NCI-H2107 treated with DMSO at 0.1 percent for 48 hours (cell line): Measurements from ENCODE around the gene LBH.

Experiments used
- DNase-seq: peaks from one replicate; lab custom pipeline; 2025; ENCODE audit not compliant: unreplicated experiment; lab: John Stamatoyannopoulos, UW

LBH gene

DNA sequence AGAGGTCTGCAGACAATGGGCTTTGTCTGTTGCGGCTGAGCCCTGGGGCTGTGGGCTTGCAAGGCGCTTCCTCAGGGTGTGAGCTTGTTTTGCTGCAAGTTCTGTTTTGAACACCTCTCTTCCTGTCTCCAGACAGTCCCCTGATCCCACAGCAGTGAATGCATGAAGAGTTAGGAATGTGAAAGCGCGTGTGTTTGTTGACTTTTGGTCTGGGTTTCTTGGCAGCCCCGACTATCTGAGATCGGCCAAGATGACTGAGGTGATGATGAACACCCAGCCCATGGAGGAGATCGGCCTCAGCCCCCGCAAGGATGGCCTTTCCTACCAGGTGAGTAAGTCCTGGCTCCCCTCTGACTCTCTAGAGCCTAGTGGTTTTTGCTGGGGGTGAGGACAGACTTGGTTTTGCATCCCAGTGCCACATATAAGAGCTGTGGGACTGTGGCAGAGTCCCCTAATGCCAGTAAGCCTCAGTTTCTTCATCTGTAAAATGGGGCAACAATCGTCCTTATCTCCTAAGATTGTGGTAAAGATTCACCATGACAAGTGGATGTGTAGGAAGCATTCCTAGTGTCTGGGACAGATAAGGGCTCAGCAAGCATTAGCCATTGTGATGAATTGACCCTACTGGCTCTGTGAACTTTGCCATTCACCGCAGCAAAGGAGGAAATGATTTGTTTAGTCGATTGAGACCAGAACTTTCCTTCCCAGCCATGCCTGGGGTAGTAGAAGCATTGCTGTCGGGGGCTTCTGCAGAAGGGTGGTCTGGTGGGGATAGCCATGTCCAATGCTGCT lies 3.0 kb downstream of the LBH start:
- DNase-seq, result no peak

DNA sequence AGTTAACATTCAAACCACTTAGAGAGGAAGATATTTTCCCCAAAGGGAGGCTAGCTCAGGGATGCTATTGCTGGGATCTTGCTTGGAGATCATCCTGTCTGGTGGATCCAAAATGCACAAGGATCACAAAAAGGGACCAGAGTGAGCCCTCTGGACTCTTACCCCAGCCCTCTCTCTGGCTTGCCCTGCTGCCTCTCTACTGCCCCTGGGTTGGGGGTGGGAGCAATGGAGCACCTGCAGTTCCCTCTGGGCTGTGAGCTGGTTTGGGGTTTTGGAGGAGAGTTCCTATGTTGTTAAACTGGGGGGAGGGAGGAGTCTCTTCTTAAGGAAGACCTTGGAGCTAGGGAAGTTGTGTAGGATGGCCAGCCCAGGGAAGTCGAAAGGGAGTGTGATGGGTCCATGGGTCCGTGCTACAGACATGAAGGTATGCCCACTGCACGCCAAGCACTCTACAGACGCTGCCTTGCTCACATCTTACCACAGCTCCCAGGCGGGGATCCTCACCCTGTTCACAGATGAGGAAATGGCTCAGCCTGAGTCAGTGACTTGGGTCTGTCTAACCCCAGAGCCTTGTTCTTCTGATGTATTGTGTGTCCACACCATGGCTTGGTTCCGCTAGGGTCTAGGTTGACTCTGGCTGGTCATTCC lies 3.8 kb downstream of the LBH start:
- no peak for DNase-seq

DNA sequence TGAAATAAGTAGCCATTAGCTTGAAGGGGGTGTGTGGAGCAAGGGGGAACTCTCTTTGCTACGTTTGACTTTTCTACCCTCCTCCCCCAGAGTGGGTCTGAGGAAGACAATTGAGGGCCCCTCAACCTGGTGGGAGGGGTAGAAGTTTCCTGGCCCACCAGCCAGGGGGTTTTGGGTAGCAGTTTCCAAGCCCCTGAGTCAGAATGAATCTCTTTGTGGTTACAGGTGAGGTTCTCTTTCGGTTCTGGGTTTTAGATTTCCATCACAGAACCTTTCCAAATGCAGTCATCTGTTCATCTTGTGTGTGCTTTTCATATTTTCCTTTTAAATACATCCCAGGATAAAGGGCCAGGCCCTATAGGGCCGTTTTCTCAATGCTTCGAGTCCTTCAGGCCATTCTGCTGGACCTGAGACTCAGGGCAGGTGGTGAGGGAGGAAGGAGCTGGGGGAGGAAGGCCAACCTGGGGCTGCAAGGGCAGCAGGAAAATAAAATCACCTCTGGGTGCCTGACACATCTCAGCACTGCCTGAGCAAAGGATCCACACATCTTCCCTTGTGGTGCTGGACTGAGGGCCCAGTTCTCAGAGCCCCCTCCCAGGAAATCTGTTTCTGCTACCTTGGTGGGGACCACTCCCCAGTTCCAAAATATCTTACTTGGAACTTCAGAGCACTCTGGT lies 4.7 kb downstream of the LBH start:
- DNase-seq, result no peak

DNA sequence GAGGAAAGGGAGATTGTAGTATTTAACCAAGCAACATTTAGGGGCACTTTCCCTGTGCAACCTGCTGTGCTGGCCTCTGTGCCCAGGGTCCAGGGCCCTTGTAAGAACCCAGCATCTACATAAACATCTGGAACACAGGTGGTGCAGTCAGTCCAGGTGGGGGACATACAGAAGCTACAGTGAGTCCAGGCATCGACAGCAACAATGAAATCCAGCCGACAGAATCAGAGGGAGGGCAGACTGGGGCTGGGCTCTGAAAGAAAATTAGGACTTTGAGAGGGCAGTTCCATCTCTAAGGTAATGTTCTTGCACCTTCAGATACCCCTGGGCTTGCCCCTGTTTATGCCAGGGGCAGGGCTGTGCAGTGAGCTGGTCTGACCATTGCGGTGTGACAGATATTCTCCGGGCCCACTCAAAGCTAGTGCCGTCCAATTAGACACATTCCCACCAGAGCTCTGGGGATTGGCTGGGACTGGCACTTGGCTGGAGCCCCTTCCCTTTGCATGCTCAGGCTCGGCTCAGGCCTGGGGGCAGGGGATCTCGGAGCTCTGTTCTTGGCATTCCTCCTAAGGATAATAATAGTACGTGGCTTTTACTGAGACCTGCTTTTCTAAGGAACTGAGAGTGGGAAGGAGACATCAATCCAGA lies 5.4 kb downstream of the LBH start:
- no peak for DNase-seq

DNA sequence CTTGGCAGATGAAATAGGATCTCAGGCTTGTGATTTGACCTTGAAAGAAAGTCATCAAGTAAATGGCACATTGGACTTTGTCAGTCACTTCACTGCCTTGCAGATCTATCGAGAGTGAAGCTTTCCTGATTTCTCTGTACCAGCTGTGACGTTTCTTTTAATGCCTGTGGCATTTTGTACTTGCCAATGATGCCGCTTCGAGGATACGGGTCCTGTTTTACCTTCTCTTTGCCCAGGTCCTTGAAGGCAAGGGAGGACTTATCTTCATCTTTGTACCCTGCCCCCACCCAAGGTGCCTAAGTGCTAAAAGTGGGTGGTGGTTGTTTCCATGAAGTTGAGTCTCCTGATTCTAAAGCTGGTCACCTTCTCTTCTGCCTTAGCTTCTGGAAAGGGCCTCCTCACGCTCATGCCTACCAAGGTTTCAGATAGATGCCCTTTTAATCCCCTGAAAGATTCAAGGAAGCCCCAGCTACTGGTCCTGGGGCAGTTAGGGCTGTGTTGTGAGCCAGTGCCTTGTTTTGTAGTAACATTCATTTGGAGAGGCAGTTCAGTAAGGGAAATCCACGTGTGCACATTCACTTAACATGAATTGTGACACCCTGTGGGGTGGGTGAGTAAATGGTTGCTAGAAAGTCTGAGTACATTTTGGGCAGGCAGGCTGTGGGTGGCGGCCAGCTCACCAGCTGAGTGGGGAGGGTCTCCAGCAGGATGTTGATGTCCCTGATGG lies 6.1 kb downstream of the LBH start:
- DNase-seq, result no peak

DNA sequence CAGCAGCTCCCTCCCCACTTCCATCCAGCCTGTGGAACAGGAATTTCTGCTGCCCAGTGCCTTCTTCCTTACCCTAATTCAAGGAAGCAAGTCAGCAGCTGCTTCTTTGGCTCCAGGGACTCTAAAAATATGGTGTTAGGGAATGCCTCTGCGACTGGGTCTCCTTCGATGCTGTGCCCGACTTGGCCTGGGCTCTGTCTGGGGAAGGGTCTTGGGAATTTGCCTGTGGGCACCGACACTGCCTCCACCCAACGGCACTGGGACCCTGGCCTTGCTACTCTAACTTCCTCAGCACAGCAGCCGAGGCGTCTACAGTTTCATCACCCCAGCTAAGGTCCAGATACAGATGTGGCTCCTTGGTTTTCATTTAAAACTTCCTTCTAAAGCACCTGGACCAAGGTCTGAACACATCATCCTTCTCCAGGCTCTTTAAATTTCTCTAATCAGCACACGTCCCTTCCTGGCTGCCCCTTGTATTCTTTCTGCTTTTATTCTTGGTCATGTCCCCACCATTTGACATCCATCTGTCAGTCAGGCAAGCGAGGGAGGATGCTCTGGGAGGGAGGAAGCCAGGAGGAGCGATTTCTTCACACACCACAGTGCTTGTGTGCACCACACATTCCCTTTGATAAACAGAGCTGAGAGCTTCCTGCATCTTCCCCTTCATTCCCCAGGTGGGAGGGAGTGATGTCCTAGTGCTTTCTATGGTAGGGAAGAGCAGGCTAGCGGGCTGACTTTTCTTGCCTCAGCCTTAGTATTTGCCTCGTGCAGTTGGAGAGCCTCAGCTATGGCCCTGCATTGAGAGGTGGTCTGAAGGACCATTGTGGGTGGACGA lies 6.8 kb downstream of the LBH start:
- no peak for DNase-seq

DNA sequence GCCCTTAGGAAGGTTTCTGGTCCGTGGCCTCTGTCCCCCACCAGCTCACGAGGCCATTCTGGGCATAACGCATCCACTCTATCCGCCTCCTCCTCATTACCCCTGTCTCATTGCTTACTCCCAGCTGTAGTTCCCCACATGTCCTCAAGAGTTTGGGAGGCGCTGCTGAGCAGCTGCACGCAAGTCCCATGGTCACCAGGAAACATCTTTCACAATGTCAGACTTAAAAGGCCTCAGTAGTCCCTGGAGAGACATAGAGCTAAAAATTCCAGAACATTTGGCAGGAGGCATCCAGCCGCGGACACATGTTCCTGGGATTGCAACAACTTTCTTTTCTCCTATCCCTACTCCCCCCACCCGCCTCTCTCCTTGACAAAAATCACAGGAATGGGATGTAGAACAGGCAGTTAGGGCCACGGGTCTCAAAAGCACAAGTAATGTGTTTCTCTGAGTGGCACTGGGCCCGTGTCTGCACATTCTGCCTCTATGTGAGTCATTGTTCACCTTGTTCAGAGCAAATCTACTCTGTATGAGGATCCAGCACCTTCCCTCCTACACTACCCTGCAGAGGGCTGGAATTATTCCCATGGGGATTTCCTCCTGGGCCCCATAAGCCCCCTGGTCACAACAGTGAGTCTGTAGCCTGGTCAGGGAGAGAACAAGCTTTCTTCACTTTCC lies 8.1 kb downstream of the LBH start:
- DNase-seq, result no peak

DNA sequence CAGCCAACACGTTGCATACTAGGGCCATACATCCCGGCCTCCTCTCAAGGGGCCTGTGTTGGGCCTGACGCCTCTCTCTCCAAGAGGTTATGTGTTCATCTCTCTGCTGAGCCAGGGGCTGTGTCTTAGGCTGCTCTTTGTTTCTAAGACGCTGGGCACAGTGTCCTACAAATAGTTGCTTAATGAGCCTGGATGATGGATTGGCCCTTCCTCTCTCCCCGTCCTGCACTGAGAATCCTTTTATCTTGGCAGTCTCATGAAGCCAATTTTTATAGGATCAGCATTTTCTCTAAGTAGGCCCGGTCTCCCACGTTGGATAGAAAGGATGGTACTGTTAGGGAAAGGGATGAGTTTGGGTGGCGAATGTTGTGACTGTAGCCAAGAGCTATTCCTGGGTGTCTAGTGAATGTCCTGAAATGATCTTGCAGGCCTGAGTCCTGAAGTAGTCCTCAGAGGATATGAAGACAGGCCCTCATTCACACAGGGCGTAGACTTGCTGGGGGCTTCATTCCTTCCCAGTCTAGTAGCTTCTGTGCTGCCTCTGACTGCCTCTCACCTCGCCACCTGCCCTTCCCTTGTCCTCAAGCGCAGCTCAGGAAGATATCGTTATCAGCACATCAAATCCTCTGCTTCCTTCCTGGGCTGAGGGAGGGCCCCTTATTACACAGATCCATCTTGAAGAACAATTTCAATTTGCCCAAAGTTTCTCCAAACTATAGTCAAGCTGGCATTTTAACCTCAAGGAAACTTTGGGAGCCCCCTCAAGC lies 8.8 kb downstream of the LBH start:
- DNase-seq, result no peak

DNA sequence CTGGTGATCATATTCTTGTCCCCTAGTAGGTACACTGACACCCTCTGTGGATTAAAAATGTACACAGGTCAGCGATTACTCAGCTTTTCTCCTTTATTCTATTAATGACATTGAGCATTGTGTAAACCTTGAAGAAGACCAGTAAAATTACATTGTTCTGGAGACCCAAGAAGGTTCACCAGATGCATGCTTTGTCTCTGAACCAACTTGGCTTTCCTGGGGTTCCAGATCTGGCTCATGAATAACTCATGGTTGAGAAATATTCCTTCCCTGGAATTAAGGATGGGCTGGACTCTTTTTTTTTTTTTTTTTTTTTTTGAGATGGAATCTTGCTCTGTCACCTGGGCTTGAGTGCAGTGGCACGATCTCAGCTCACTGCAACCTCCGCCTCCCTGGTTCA lies 11.9 kb downstream of the LBH start:
- no peak for DNase-seq

DNA sequence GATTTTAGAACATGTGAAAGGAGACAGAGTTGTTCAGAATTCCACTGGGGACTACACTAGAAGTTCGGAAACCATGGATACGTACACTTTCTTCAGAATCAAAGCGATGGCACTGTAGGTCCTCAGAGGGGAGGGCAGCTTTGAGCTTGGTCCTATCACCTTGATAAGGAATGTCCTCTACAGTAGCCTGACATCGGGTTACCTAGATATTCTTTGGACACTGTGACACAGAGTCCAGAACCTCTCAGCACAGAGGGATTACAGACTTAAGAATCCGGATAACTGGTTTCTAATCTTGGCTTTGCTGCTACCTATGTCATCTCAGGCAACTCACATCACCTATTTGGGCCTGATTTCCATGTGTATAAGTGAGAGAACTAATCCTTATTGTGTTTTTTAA lies 14.0 kb downstream of the LBH start:
- no peak for DNase-seq

DNA sequence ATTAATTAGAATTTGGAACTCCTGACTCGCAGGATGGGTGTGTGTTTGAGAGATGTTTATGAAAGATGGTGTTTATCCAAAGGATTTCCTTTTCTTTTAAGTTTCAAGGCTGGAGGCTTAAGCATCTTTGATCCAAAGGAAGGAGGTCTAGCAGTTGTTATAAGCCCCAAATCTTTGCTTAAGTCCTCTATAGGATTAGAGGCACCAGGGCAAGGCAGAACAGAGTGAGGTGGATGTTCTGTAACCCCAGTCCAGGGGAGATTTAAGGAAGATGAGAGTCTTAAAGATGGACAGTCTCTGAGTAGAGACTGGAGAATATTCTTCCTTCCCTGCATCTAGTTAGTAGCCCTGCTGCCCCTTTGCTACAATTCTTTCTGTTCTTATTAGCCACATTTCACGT lies 17.5 kb downstream of the LBH start:
- DNase-seq, result no peak

DNA sequence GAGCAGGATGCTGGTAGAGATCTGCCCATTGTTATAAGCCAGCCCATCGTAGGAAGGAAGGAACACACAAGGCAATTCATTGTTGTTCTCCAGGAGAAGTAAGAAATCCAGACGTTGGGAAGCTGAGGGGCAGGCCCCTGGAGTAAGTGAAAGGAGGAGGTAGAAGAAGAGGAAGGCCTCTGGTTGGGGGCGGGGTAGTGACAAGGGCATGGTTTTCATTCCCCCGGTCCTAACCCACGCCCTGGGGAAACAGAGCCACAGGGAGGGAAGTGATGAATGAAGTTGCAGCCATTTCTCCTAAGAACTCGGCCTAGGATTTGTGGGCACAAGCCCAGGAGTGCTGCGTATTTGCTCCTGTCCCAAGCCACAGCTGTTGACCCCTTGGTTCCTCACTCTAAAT lies 18.0 kb downstream of the LBH start:
- DNase-seq, result no peak

DNA sequence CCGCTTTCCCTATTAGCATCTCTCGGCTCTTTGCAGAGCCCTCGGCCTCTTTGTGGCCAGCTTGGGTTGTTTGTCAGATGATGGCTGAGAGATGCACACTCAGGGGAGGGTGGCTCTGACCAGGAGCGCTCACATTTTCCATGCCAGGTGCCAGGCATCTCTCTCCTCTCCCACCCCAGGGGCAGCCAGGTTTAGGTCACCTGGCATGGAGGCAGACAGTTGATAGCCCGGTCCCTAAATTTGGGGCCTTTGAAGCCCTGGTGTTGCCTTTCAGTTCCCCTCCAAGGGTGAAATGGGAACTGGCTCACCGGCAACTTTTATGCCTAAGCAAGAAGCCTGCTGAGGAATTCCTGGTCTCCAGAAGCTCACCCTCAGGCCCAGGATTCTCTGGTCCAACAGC lies 19.1 kb downstream of the LBH start:
- no peak for DNase-seq

DNA sequence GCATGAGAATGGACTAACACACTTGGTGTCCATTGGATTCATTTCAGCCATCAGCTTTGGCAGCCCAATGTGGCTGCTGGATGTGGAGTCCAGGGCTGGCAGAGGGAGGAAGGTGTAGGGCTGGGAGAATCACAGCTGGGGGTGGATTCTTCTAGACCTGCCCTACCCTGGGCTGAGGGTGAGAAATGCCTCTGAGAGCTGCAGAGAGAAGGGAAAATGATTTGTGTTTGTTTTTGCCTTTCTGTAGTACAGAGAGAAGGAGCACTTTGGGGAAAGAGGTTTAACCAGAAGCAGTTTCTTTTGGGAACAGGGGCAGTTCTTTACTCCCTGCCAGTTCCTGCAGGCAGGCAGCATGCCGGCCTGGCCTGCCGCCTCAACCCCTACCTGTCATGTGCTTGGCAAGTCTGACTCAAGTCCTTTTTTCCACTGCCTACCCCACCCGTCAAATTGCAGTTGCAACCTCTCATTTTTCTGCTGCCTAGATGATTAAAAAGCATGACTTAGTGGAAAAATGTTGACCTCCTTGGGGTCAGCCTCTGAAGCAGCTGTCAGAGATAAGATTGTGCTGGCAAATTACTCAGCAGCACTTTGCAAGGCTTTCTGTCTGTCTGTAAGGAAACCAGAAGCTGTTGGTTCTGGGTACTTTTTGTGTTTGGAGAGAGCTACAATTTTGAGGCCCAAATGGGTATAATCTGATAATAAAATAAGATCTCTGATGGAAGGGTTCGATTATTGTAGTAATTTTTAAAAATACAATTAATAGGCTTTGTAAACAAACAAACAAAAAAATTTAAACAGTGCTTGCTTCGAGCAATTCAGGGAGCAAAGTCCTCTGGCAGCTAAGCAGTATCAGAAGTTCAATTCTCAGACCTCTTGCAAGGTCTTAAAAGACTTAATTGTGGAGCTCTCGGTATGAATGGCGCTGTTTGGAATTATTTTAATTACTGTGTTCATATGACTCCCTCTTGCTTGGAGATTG lies 21.7 kb downstream of the LBH start:
- no peak for DNase-seq

DNA sequence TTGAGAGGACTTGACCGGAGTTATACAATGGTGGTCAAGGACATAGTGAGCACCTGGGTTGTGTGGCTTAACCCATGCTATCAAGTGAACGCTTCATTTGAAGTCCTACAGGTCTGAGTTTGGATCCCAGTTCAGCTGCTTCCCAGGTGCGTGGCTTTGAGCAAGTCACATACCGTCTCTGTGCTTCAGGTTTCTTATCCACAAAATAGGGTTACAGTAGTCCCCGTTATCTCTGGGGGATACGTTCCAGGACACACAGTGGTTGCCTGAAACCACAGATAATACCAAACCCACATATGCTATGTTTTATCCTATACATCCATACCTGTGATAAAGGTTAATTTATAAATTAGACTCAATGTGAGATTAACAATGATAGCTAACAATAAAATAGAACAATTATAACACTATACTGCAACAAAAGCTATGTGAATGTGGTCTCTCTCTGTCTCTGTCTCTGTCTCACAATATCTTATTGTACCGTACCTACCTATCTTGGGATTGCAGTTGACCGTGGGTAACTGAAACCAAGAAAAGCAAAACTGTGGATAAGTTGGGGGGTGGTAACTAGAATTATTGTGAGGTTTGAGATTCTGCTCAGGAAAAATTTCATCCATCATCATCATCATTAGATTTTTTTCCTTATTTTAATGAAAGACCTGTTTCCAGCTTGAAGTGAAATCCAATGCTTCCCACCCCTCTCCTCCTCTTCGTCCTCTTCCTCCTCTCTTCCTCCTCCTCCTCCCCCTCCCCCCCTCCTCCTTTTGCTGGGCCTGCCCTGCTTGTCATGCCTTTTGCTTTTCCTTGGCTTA lies 22.7 kb downstream of the LBH start:
- no peak for DNase-seq

DNA sequence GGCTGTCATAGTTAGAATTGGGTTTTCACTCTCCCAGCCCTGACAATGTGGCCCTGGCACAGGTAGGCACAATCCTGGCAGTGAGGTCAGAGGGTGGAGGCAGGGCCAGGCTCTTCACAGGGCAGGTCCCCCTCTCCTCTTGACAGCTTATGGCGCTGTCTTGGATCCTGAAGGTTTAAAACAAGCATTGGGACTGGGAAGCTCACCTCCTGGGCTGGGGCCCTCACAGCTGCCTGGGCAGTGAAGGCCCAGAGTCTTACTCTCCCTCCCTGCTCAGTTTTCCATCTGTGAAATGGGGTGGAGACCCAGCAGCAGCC lies 23.3 kb downstream of the LBH start:
- DNase-seq, result no peak

DNA sequence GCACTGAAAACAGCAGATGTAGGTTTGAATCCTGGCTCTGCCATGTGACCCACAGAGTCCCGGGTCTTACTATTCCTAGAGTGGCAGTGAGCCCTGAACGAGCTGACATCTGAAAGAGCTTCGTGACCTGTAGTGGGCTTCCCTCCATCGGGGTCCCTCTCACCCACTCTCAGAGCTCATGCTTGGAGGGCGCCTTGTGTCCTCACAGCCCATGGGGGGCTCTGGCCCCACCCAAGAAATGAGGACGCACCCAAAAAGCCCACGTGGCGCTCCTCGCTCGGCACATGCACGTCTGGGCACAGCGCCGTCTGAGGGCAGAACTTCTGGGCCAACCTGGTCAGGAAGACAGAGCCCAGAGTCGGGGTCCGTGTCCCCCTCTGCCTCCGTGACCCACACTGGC lies 23.7 kb downstream of the LBH start:
- no peak for DNase-seq
